Measurements from ENCODE around the gene SUGT1.

Gene SUGT1

DNA sequence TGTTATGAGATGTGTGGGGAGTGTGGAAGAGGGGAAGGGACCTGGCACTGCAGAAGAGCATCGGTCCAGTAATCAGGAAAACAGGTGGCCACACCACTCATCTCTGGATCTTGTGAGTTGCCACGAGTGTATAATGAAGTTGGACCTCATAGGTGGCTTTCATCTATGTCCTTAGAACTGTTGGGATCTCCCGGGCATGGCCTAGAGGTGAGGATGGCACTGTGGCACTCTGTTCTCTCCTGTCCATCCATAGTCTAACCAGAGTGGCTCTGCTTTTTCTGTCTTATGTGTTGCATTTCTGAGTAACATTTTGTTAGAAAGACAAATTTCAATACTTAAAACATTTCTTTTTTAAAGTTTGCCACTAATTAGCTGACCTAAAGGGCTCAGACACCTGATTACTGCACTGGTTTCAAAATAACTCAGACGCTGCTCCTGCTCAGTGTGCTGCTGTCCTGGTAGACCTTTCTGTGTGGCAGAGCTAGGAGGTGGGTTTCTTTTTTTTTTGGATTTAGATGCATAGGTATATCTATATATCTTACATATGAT, 81.5 kb downstream of the SUGT1 start (continued):
- TF ChIP-seq, protein P1, sequence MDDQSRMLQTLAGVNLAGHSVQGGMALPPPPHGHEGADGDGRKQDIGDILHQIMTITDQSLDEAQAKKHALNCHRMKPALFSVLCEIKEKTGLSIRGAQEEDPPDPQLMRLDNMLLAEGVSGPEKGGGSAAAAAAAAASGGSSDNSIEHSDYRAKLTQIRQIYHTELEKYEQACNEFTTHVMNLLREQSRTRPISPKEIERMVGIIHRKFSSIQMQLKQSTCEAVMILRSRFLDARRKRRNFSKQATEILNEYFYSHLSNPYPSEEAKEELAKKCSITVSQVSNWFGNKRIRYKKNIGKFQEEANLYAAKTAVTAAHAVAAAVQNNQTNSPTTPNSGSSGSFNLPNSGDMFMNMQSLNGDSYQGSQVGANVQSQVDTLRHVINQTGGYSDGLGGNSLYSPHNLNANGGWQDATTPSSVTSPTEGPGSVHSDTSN (CRISPR knock-in tag; IDR thresholded peaks at IDR 0.05): no peak
- no peak for TF ChIP-seq ZNF23 (tag by site-specific recombination; IDR thresholded peaks at IDR 0.05; ENCODE audit: borderline replicate concordance)
- TF ChIP-seq ZNF211 (tag by site-specific recombination; IDR thresholded peaks at IDR 0.05; ENCODE audit: low read depth): no peak

DNA sequence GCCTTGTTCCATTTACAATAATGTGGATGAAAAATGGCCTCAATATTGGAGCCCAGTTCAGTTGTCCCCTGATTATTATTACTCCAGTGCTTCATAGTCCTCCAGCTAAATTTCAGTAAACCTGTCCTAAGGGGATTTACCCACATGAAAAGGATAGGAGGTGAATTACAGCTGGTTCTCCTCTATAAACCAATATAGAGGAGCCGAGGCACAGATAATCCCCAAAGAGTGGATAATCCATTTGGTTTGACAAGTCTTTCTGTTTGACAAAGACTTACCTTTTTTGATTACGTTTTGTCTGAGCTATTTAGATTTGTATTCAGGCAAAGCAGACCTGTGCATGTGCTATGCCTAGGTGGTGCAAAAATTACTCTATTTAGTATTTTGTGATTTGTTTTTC, 84.3 kb downstream of the SUGT1 start:
- Histone ChIP-seq H3K9me3 (ENCODE audit: control insufficient read depth, insufficient read depth, low read depth, low read length) (no peaks in the 10 kb centered on the region), H3K27ac (ENCODE audit: extremely low read depth, low read depth, low read length) (no peak overlapping the region), H3K36me3 (ENCODE audit: control insufficient read depth in 2 of 2, insufficient read depth in 1 of 2, low read length in 2 of 2) (no peaks in the 10 kb centered on the region), H3K4me1 (ENCODE audit: control insufficient read depth, insufficient read depth, low read length) (no peaks in the 10 kb centered on the region), H3K4me3 (ENCODE audit: low read depth, low read length) (no peak overlapping the region)
- no peak for TF ChIP-seq FEZF1 (tag by site-specific recombination; IDR thresholded peaks at IDR 0.05)
- TF ChIP-seq PRDM4 (tag by site-specific recombination; IDR thresholded peaks at IDR 0.05): no peak
- no peak for TF ChIP-seq ZBTB1 (tag by site-specific recombination; IDR thresholded peaks at IDR 0.05)
- no peak for TF ChIP-seq ZNF416 (tag by site-specific recombination; IDR thresholded peaks at IDR 0.05)
- ChIA-PET POLR2A (no interaction called here), CTCF (interaction anchor here (0.6 kb wide), 1 partner anchor 301 kb away, joined by 3 read pairs; no protein-coding TSS in a partner anchor)

- no peak overlapping the region for H3K27ac ChIP-seq (ENCODE audit: extremely low read depth, low read depth, low read length)
- no peaks in the 10 kb centered on the region for H3K36me3 ChIP-seq (ENCODE audit: control insufficient read depth in 2 of 2, insufficient read depth in 1 of 2, low read length in 2 of 2)
- H3K4me3 ChIP-seq (ENCODE audit: low read depth, low read length): no peak overlapping the region
- H3K4me1 ChIP-seq (ENCODE audit: control insufficient read depth, insufficient read depth, low read length): no peaks in the 10 kb centered on the region
- ChIA-PET POLR2A (no interaction called here), CTCF (interaction anchor here (0.6 to 1.0 kb wide), 2 partner anchors 72 to 301 kb away, joined by 3 read pairs; no protein-coding TSS in a partner anchor)
- H3K9me3 ChIP-seq (ENCODE audit: control insufficient read depth, insufficient read depth, low read depth, low read length): no peaks in the 10 kb centered on the region
- TF ChIP-seq ZNF701 (tag by site-specific recombination; IDR thresholded peaks at IDR 0.05) (no peak), ZNF785 (tag by site-specific recombination; IDR thresholded peaks at IDR 0.05) (no peak)
- TF ChIP-seq, protein P2, sequence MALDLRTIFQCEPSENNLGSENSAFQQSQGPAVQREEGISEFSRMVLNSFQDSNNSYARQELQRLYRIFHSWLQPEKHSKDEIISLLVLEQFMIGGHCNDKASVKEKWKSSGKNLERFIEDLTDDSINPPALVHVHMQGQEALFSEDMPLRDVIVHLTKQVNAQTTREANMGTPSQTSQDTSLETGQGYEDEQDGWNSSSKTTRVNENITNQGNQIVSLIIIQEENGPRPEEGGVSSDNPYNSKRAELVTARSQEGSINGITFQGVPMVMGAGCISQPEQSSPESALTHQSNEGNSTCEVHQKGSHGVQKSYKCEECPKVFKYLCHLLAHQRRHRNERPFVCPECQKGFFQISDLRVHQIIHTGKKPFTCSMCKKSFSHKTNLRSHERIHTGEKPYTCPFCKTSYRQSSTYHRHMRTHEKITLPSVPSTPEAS (tag by site-specific recombination; IDR thresholded peaks at IDR 0.05): no peak
Measured at GRCh38 chr13:52737451-52737850, 84.8 kb downstream of the SUGT1 start.

DNA sequence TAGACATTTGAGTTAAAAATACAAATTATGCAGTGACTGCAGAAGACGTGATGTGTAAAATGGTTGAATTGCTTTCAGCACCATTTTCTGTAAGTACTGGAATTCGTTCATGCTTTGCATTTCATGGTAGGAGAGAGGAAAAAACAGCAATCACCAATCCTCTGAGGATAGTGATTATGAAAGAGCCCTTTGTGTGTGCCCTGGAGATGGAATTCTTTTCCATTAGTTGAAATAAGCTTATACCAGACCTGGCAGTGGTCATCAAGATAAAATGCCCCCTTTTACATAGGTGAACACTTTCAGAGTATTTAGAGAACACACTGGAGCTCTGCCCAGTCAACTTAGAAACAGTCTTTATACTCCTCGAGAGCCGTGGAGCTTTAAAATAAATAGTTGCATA, 85.3 kb downstream of the SUGT1 start:
- POLR2A ChIA-PET: no interaction called here
- CTCF ChIA-PET: interaction anchor here (1.0 kb wide), 1 partner anchor 71 kb away, joined by 3 read pairs; no protein-coding TSS in a partner anchor
- H3K9me3 ChIP-seq (ENCODE audit: control insufficient read depth, insufficient read depth, low read depth, low read length): no peaks in the 10 kb centered on the region
- H3K36me3 ChIP-seq (ENCODE audit: control insufficient read depth in 2 of 2, insufficient read depth in 1 of 2, low read length in 2 of 2): no peaks in the 10 kb centered on the region
- H3K27ac ChIP-seq (ENCODE audit: extremely low read depth, low read depth, low read length): no peak overlapping the region
- H3K4me1 ChIP-seq (ENCODE audit: control insufficient read depth, insufficient read depth, low read length): no peaks in the 10 kb centered on the region
- no peak overlapping the region for H3K4me3 ChIP-seq (ENCODE audit: low read depth, low read length)
- TF ChIP-seq SALL2 (tag by site-specific recombination; IDR thresholded peaks at IDR 0.05; ENCODE audit: borderline replicate concordance) (no peak), ZNF138 (tag by site-specific recombination; IDR thresholded peaks at IDR 0.05; ENCODE audit: borderline replicate concordance) (no peak), ZNF473 (tag by site-specific recombination; IDR thresholded peaks at IDR 0.05) (no peak), ELK4 (IDR thresholded peaks at IDR 0.05; ENCODE audit: borderline replicate concordance, low read depth, low read length) (no peak), ZNF629 (tag by site-specific recombination; IDR thresholded peaks at IDR 0.05) (no peak), PATZ1 (tag by site-specific recombination; IDR thresholded peaks at IDR 0.05) (no peak), ZNF132 (tag by site-specific recombination; IDR thresholded peaks at IDR 0.05; ENCODE audit: borderline replicate concordance) (no peak), GLIS1 (tag by site-specific recombination; IDR thresholded peaks at IDR 0.05) (no peak), ZNF341 (tag by site-specific recombination; IDR thresholded peaks at IDR 0.05; ENCODE audit: low read depth) (no peak), ZNF610 (tag by site-specific recombination; IDR thresholded peaks at IDR 0.05; ENCODE audit: borderline replicate concordance) (no peak)
- TF ChIP-seq, protein P1 (CRISPR knock-in tag; IDR thresholded peaks at IDR 0.05): no peak

Data from HEK293 (cell line).